Mononuclear cell (primary cell): ENCODE results near the gene CIB1. TPM values are rescaled to one million over a fixed set of nuclear protein-coding genes. Genes with fewer than 3 reads are reported as not detected.

Source experiments
- H3K27me3 ChIP-seq: 2 replicates; pipeline ENCODE4 v1.6.0; 2011; ENCODE audit warnings: low read length, control low read depth; ENCODE audit not compliant: insufficient read depth
- H3K4me1 ChIP-seq: 2 replicates; pipeline ENCODE4 v1.5.1; 2011; ENCODE audit warnings: mild to moderate bottlenecking, low read length, control low read depth; ENCODE audit not compliant: insufficient read depth
- H3K4me3 ChIP-seq: 2 replicates; pipeline ENCODE4 v1.5.1; 2011; ENCODE audit warnings: mild to moderate bottlenecking, low read length, moderate library complexity
- H3K9me3 ChIP-seq: 2 replicates; pipeline ENCODE4 v1.5.1; 2011; ENCODE audit warnings: low read depth, mild to moderate bottlenecking, control low read depth, low read length
- total RNA-seq: library from RNA; depleted of rRNA; stranded (reverse); fragments of >200 nt; gene quantifications from one replicate; pipeline ENCODE4 v1.2.3, GENCODE V29; 2012

Gene CIB1
- total RNA-seq, 1 donor: 33.2 TPM

- no peaks in the 10 kb centered on the region for H3K9me3 ChIP-seq
- H3K4me1 ChIP-seq: peaks cover 38% of the 10 kb centered on the region
- H3K4me3 ChIP-seq: no peak overlapping the region
These were observed 4.8 kb downstream of the CIB1 start for GRCh38 chr15:90228960-90229359.

GRCh38 chr15:90227816-90228772, 5.6 kb downstream of the CIB1 start:
- H3K9me3 ChIP-seq: no peaks in the 10 kb centered on the region
- H3K4me3 ChIP-seq: no peak overlapping the region
- no peaks in the 10 kb centered on the region for H3K27me3 ChIP-seq
- H3K4me1 ChIP-seq: peaks cover 36% of the 10 kb centered on the region

More at GRCh38 chr15:90228960-90229359, 4.8 kb downstream of the CIB1 start:
- no peaks in the 10 kb centered on the region for H3K27me3 ChIP-seq

- Histone ChIP-seq H3K4me1 (peaks cover 29% of the 10 kb centered on the region), H3K4me3 (no peak overlapping the region), H3K9me3 (no peaks in the 10 kb centered on the region), H3K27me3 (no peaks in the 10 kb centered on the region)
These were observed 6.4 kb downstream of the CIB1 start for GRCh38 chr15:90227336-90227735.

- Histone ChIP-seq H3K4me1 (peaks cover 12% of the 10 kb centered on the region), H3K27me3 (no peaks in the 10 kb centered on the region), H3K4me3 (no peak overlapping the region), H3K9me3 (no peaks in the 10 kb centered on the region)
These were observed 8.1 kb downstream of the CIB1 start for GRCh38 chr15:90225504-90226234.

- Histone ChIP-seq H3K4me3 (no peak overlapping the region), H3K9me3 (no peaks in the 10 kb centered on the region), H3K27me3 (no peaks in the 10 kb centered on the region), H3K4me1 (peaks cover 6% of the 10 kb centered on the region)
These were observed 8.7 kb downstream of the CIB1 start for GRCh38 chr15:90225047-90225446.

GRCh38 chr15:90223441-90224165, 10.1 kb downstream of the CIB1 start:
- Histone ChIP-seq H3K9me3 (no peaks in the 10 kb centered on the region), H3K27me3 (no peaks in the 10 kb centered on the region), H3K4me3 (no peak overlapping the region), H3K4me1 (peaks cover 9% of the 10 kb centered on the region)

- Histone ChIP-seq H3K4me1 (peaks cover 9% of the 10 kb centered on the region), H3K27me3 (no peaks in the 10 kb centered on the region), H3K4me3 (no peak overlapping the region), H3K9me3 (no peaks in the 10 kb centered on the region)
These were observed 11.2 kb downstream of the CIB1 start for GRCh38 chr15:90222547-90222946.

- Histone ChIP-seq H3K27me3 (no peaks in the 10 kb centered on the region), H3K4me3 (no peak overlapping the region), H3K9me3 (no peaks in the 10 kb centered on the region), H3K4me1 (peaks cover 15% of the 10 kb centered on the region)
These were observed 12.4 kb downstream of the CIB1 start for GRCh38 chr15:90221246-90221900.

GRCh38 chr15:90219421-90220141, 14.2 kb downstream of the CIB1 start:
- Histone ChIP-seq H3K9me3 (no peaks in the 10 kb centered on the region), H3K27me3 (no peaks in the 10 kb centered on the region), H3K4me1 (peaks cover 17% of the 10 kb centered on the region), H3K4me3 (no peak overlapping the region)

- Histone ChIP-seq H3K4me3 (no peak overlapping the region), H3K4me1 (peaks cover 32% of the 10 kb centered on the region), H3K9me3 (no peaks in the 10 kb centered on the region), H3K27me3 (no peaks in the 10 kb centered on the region)
These were observed 15.9 kb downstream of the CIB1 start for GRCh38 chr15:90217671-90218394.

- H3K9me3 ChIP-seq: no peaks in the 10 kb centered on the region
- H3K4me3 ChIP-seq: no peak overlapping the region
- peaks cover 55% of the 10 kb centered on the region for H3K4me1 ChIP-seq
- no peaks in the 10 kb centered on the region for H3K27me3 ChIP-seq
These were observed 19.1 kb downstream of the CIB1 start for GRCh38 chr15:90214553-90215196.

GRCh38 chr15:90213818-90214204, 19.9 kb downstream of the CIB1 start:
- H3K4me1 ChIP-seq: peaks cover 51% of the 10 kb centered on the region
- H3K4me3 ChIP-seq: no peak overlapping the region
- no peaks in the 10 kb centered on the region for H3K9me3 ChIP-seq
- H3K27me3 ChIP-seq: no peaks in the 10 kb centered on the region

- Histone ChIP-seq H3K4me1 (peaks cover 51% of the 10 kb centered on the region), H3K27me3 (no peaks in the 10 kb centered on the region), H3K4me3 (no peak overlapping the region), H3K9me3 (no peaks in the 10 kb centered on the region)
These were observed 20.5 kb downstream of the CIB1 start for GRCh38 chr15:90213122-90213817.
